AG09319 (cell line): Measurements from ENCODE around the gene FXYD2.

Source experiments
- DNase-seq: peaks from one replicate; pipeline ENCODE4 v3.0.0-alpha.2; 2010; ENCODE audit warnings: low read depth; ENCODE audit errors: extremely low read depth
- CTCF ChIP-seq: IDR thresholded peaks from 2 replicates; pipeline ENCODE4 v1.5.1; 2011; ENCODE audit warnings: low read depth, mild to moderate bottlenecking, inconsistent platforms, low read length, moderate library complexity

Gene FXYD2

DNA sequence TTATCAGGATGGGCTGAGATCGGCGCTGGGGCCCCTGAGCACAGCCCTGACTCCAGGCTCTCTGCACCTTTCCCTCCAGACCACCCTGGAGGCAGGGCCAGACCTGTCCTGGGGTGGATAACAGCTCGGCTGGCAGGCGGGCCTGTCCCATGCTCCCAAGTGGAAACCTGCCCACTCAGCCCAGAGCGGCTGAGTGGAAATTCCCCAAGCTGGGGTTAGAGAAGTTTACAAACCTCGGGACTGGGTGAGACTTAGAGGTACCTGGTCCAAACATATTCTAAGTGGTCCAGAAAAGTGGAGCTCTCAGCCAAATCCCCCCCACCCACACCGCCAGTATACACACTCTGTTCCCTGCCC lies 4.8 kb upstream of the FXYD2 start:
- TF ChIP-seq CTCF: no peak
- no peak for DNase-seq

DNA sequence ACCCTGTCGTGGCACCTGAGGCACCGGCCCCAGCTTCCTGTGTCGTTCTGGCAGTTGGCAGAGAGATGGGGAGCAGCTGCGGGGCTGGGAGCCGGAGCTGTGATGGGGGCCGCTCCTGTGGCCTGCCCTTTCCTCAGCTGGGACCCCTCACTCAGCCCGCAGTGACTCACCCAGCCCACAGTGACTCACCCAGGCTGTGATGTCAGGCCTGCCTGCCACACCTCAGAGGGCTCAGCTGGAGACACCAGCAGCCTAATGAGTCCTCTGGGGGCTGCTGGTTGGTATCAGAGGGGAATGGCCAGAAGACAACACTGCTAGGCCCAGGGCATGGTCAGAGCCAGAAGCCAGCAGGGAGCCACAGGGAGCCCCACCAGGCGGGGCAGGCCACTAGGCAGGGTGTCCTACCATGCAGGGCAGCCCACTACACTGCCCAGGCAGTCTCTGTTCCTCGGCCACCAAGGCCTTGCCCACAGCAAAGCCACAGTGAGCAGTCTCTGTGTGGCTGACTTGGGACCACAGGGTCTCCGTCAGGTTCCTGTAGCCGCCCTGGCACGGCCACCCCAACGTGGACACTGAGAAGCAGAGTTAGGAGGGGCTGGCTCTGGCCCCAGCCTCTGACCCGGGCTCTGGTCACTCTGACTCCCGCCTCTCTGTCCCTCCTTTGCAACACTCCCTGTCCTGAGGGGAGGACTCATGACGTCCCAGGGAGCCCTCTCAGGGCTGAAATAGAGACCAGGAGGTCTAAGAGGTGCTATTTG lies 4.2 kb upstream of the FXYD2 start:
- no peak for TF ChIP-seq CTCF
- no peak for DNase-seq

- TF ChIP-seq CTCF: no peak
- no peak for DNase-seq
Measured at GRCh38 chr11:117827521-117828511, 3.3 kb upstream of the FXYD2 start.

- no peak for DNase-seq
- TF ChIP-seq CTCF: no peak
Measured at GRCh38 chr11:117826832-117827231, 2.3 kb upstream of the FXYD2 start.

- no peak for DNase-seq
- TF ChIP-seq CTCF: no peak
Measured at GRCh38 chr11:117826190-117826570, 1.6 kb upstream of the FXYD2 start.

GRCh38 chr11:117825538-117826189 lies 1.1 kb upstream of the FXYD2 start:
- no peak for DNase-seq
- no peak for TF ChIP-seq CTCF
